ENCODE results near the gene NEU1. TPM values are rescaled to one million over a fixed set of nuclear protein-coding genes. Genes with fewer than 3 reads are reported as not detected.
"Not testable (repeated sequence)": the region's sequence is repeated elsewhere in the genome, so short reads cannot be mapped to it uniquely, and the experiment has no call there.

Gene NEU1
- total and polyA plus RNA-seq, 2 experiments from 2014 or later = 27.8 to 38.3 TPM

- Histone ChIP-seq H3K9me2 (ENCODE audit: insufficient read depth) (no peaks in the 10 kb centered on the region), H3K36me3 (ENCODE audit: low read depth) (no peaks in the 10 kb centered on the region), H3K27me3 (replicated peaks; ENCODE audit: insufficient read depth) (no peaks in the 10 kb centered on the region), H3K9me3 (ENCODE audit: low read depth) (no peaks in the 10 kb centered on the region), H3K9ac (no peak overlapping the region), H3K79me2 (ENCODE audit: insufficient read depth) (no peaks in the 10 kb centered on the region), H3K4me3 (no peak overlapping the region), H3F3A (ENCODE audit: insufficient read depth) (no peaks in the 10 kb centered on the region), H2AFZ (no peak overlapping the region), H3K4me1 (ENCODE audit: insufficient read depth) (no peaks in the 10 kb centered on the region), H3K27ac (no peak overlapping the region), H4K20me1 (ENCODE audit: insufficient read depth) (no peaks in the 10 kb centered on the region), H3K4me2 (ENCODE audit: unreplicated experiment) (no peak overlapping the region)
- no peak for TF ChIP-seq EZH2phosphoT487 (IDR thresholded peaks at IDR 0.05; ENCODE audit: insufficient read depth, low read depth)
- in situ Hi-C loops (cut with MboI) = no loop called here
- WGBS, 2 experiments (ENCODE audit: low coverage in 1 of 2, low lambda C conversion rate in 2 of 2, missing lambda C conversion rate in 2 of 2) = 57 to 69% methylated on average over 4 of the region's 4 CpGs
- DNase-seq = no peak
Observed at GRCh38 chr6:31874084-31874670, 11.6 kb upstream of the NEU1 start.

- no peaks in the 10 kb centered on the region for H3K79me2 ChIP-seq (ENCODE audit: insufficient read depth)
- TF ChIP-seq EZH2phosphoT487 (IDR thresholded peaks at IDR 0.05; ENCODE audit: insufficient read depth, low read depth) (no peak), EZH2 (IDR thresholded peaks at IDR 0.05; ENCODE audit: insufficient read depth, poor library complexity, severe bottlenecking) (no peak)
- WGBS, 2 experiments (ENCODE audit: low coverage in 1 of 2, low lambda C conversion rate in 2 of 2, missing lambda C conversion rate in 2 of 2) = 47% methylated on average over 9 of the region's 9 CpGs
- DNase-seq = no peak
- H3K36me3 ChIP-seq (ENCODE audit: low read depth) = no peaks in the 10 kb centered on the region
- H3K4me2 ChIP-seq (ENCODE audit: unreplicated experiment) = no peak overlapping the region
- no peak overlapping the region for H3K27ac ChIP-seq
- H4K20me1 ChIP-seq (ENCODE audit: insufficient read depth) = no peaks in the 10 kb centered on the region
- H3K9me2 ChIP-seq (ENCODE audit: insufficient read depth) = no peaks in the 10 kb centered on the region
- no peak overlapping the region for H2AFZ ChIP-seq
- no peaks in the 10 kb centered on the region for H3K27me3 ChIP-seq (replicated peaks; ENCODE audit: insufficient read depth)
- no peak overlapping the region for H3K4me3 ChIP-seq
- H3F3A ChIP-seq (ENCODE audit: insufficient read depth) = no peaks in the 10 kb centered on the region
- in situ Hi-C loops (cut with MboI) = no loop called here
- H3K9ac ChIP-seq = no peak overlapping the region
- H3K4me1 ChIP-seq (ENCODE audit: insufficient read depth) = no peaks in the 10 kb centered on the region
- no peaks in the 10 kb centered on the region for H3K9me3 ChIP-seq (ENCODE audit: low read depth)
Observed at GRCh38 chr6:31871046-31871659, 8.5 kb upstream of the NEU1 start.

GRCh38 chr6:31870385-31870921 lies 7.8 kb upstream of the NEU1 start:
- Histone ChIP-seq H3K4me3 (no peak overlapping the region), H3K9ac (no peak overlapping the region), H3K4me1 (ENCODE audit: insufficient read depth) (no peaks in the 10 kb centered on the region), H3K27me3 (replicated peaks; ENCODE audit: insufficient read depth) (no peaks in the 10 kb centered on the region), H3K36me3 (ENCODE audit: low read depth) (no peaks in the 10 kb centered on the region), H4K20me1 (ENCODE audit: insufficient read depth) (no peaks in the 10 kb centered on the region), H2AFZ (no peak overlapping the region), H3K79me2 (ENCODE audit: insufficient read depth) (no peaks in the 10 kb centered on the region), H3K4me2 (ENCODE audit: unreplicated experiment) (no peak overlapping the region), H3K9me3 (ENCODE audit: low read depth) (no peaks in the 10 kb centered on the region), H3K9me2 (ENCODE audit: insufficient read depth) (no peaks in the 10 kb centered on the region), H3K27ac (no peak overlapping the region), H3F3A (ENCODE audit: insufficient read depth) (no peaks in the 10 kb centered on the region)
- no peak for DNase-seq
- no peak for TF ChIP-seq EZH2phosphoT487 (IDR thresholded peaks at IDR 0.05; ENCODE audit: insufficient read depth, low read depth)
- TF ChIP-seq EZH2 (IDR thresholded peaks at IDR 0.05; ENCODE audit: insufficient read depth, poor library complexity, severe bottlenecking) = no peak
- in situ Hi-C loops (cut with MboI) = no loop called here
- 59 to 64% methylated on average over 14 to 16 of the region's 16 CpGs for WGBS, 2 experiments (ENCODE audit: low coverage in 1 of 2, low lambda C conversion rate in 2 of 2, missing lambda C conversion rate in 2 of 2)

- in situ Hi-C loops (cut with MboI) = no loop called here
- no peak overlapping the region for H3K4me2 ChIP-seq (ENCODE audit: unreplicated experiment)
- no peaks in the 10 kb centered on the region for H3K27me3 ChIP-seq (replicated peaks; ENCODE audit: insufficient read depth)
- H4K20me1 ChIP-seq (ENCODE audit: insufficient read depth) = no peaks in the 10 kb centered on the region
- no peaks in the 10 kb centered on the region for H3K36me3 ChIP-seq (ENCODE audit: low read depth)
- no peaks in the 10 kb centered on the region for H3K9me2 ChIP-seq (ENCODE audit: insufficient read depth)
- 46 to 78% methylated on average over 2 to 8 of the region's 8 CpGs for WGBS, 2 experiments (ENCODE audit: low coverage in 1 of 2, low lambda C conversion rate in 2 of 2, missing lambda C conversion rate in 2 of 2)
- no peaks in the 10 kb centered on the region for H3K9me3 ChIP-seq (ENCODE audit: low read depth)
- no peak overlapping the region for H2AFZ ChIP-seq
- no peak overlapping the region for H3K27ac ChIP-seq
- no peaks in the 10 kb centered on the region for H3K79me2 ChIP-seq (ENCODE audit: insufficient read depth)
- no peaks in the 10 kb centered on the region for H3K4me1 ChIP-seq (ENCODE audit: insufficient read depth)
- no peak overlapping the region for H3K9ac ChIP-seq
- no peak for TF ChIP-seq EZH2 (IDR thresholded peaks at IDR 0.05; ENCODE audit: insufficient read depth, poor library complexity, severe bottlenecking)
- no peak overlapping the region for H3K4me3 ChIP-seq
- H3F3A ChIP-seq (ENCODE audit: insufficient read depth) = no peaks in the 10 kb centered on the region
- no peak for DNase-seq
Observed at GRCh38 chr6:31869343-31869742, 6.7 kb upstream of the NEU1 start.

- H3K4me2 ChIP-seq (ENCODE audit: unreplicated experiment); H3K36me3 ChIP-seq (ENCODE audit: low read depth); H3K27ac ChIP-seq; DNase-seq; H3K9ac ChIP-seq; H3K9me3 ChIP-seq (ENCODE audit: low read depth); H2AFZ ChIP-seq; in situ Hi-C loops (cut with MboI); H3K79me2 ChIP-seq (ENCODE audit: insufficient read depth); H3K4me3 ChIP-seq; H3F3A ChIP-seq (ENCODE audit: insufficient read depth); H3K9me2 ChIP-seq (ENCODE audit: insufficient read depth); H3K27me3 ChIP-seq (replicated peaks; ENCODE audit: insufficient read depth); H4K20me1 ChIP-seq (ENCODE audit: insufficient read depth); H3K4me1 ChIP-seq (ENCODE audit: insufficient read depth): not testable (repeated sequence)
- 100% methylated on average over 1 of the region's 1 CpG for WGBS, 2 experiments (ENCODE audit: low coverage in 1 of 2, low lambda C conversion rate in 2 of 2, missing lambda C conversion rate in 2 of 2)
Observed at GRCh38 chr6:31868658-31868971, 6.0 kb upstream of the NEU1 start.
